Fibroblast of lung (primary cell): ENCODE measurements around the gene AADACL2. TPM values are rescaled to one million over a fixed set of nuclear protein-coding genes. Genes with fewer than 3 reads are reported as not detected.
A peak's percentile ranks its signal among the peaks of the same experiment; 100 is the strongest.

Source experiments
- DNase-seq, 2 donors: peaks; one replicate each; pipeline versions ENCODE4 v3.0.0 to v3.0.0-alpha.2; 2010; ENCODE audit warnings: low read depth in 2 of 2
- H2AFZ ChIP-seq: 2 replicates; pipeline ENCODE4 v1.5.1; 2012; ENCODE audit warnings: low read length, control low read depth, inconsistent platforms
- H3K27ac ChIP-seq: 2 replicates; pipeline ENCODE4 v1.5.1; 2011; ENCODE audit warnings: low read length, control low read depth; ENCODE audit not compliant: insufficient read depth
- H3K27me3 ChIP-seq: 2 replicates; pipeline ENCODE4 v1.5.1; 2011; ENCODE audit warnings: mild to moderate bottlenecking, low read length; ENCODE audit not compliant: control insufficient read depth, insufficient read depth
- H3K36me3 ChIP-seq: 2 replicates; pipeline ENCODE4 v1.5.1; 2011; ENCODE audit warnings: low read length; ENCODE audit not compliant: control insufficient read depth, insufficient read depth
- H3K4me1 ChIP-seq: 2 replicates; pipeline ENCODE4 v1.5.1; 2011; ENCODE audit warnings: low read length; ENCODE audit not compliant: control insufficient read depth, insufficient read depth; ENCODE audit errors: extremely low read depth
- H3K4me2 ChIP-seq: 2 replicates; pipeline ENCODE4 v1.5.1; 2011; ENCODE audit warnings: low read length, control low read depth; ENCODE audit not compliant: insufficient read depth; ENCODE audit errors: extremely low read depth
- H3K4me3 ChIP-seq, 4 experiments: fragments of 200-600 bp in 1 of 4; sonication (generic) in 1 of 4; replicated peaks in 1 of 4; 2 replicates each; pipeline ENCODE4 v1.5.1; 2011 to 2016; ENCODE audit warnings: low read length in 4 of 4, low read depth in 3 of 4, mild to moderate bottlenecking in 3 of 4, control low read depth in 2 of 4, inconsistent platforms in 1 of 4, mixed read lengths in 1 of 4; ENCODE audit not compliant: insufficient read depth in 1 of 4; ENCODE audit errors: control extremely low read depth in 1 of 4
- H3K79me2 ChIP-seq: 2 replicates; pipeline ENCODE4 v1.5.1; 2012; ENCODE audit warnings: mild to moderate bottlenecking, low read length, inconsistent platforms; ENCODE audit not compliant: control insufficient read depth, insufficient read depth
- H3K9ac ChIP-seq: 2 replicates; pipeline ENCODE4 v1.5.1; 2011; ENCODE audit warnings: mild to moderate bottlenecking, low read length, control low read depth; ENCODE audit not compliant: insufficient read depth
- H3K9me3 ChIP-seq: 2 replicates; pipeline ENCODE4 v1.5.1; 2012; ENCODE audit warnings: low read depth, low read length; ENCODE audit not compliant: control insufficient read depth, insufficient read depth
- H4K20me1 ChIP-seq: 2 replicates; pipeline ENCODE4 v1.5.1; 2011; ENCODE audit warnings: low read length; ENCODE audit not compliant: control insufficient read depth, insufficient read depth; ENCODE audit errors: extremely low read depth
- EZH2 ChIP-seq: IDR thresholded peaks from 2 replicates; pipeline ENCODE4 v1.5.1; 2012; ENCODE audit warnings: low read length, control low read depth, mild to moderate bottlenecking; ENCODE audit errors: missing control alignments
- polyA plus RNA-seq, 2 donors: library from polyadenylated mRNA; depleted of rRNA in 1 of 2; stranded (reverse) in 1 of 2; unstranded in 1 of 2; fragments of >200 nt; gene quantifications; 2 replicates each; pipeline ENCODE4 v1.2.1, GENCODE V29; 2011 to 2012; ENCODE audit warnings: missing spikeins in 1 of 2
- total RNA-seq: library from RNA; depleted of rRNA; stranded (reverse); fragments of >200 nt; gene quantifications from 2 replicates; pipeline ENCODE4 v1.2.1, GENCODE V29; 2014
- TF ChIP-seq, protein P1 (sequence below), 2 donors: IDR thresholded peaks in 1 of 2; conservative IDR thresholded peaks in 1 of 2; 1 replicate in 1 of 2; 2 replicates in 1 of 2; pipeline ENCODE4 v1.5.1; 2011 to 2012; ENCODE audit warnings: low read length in 2 of 2, control low read depth in 1 of 2, inconsistent platforms in 1 of 2, low read depth in 1 of 2, mild to moderate bottlenecking in 1 of 2

AADACL2 gene
- total and polyA plus RNA-seq, 2 donors (not counting 1 experiment from before 2014, with no cell fraction given) = not detected

GRCh38 chr3:151775314-151776258 is 41.9 kb downstream of the AADACL2 start:
- Histone ChIP-seq H3K9me3 (no peaks in the 10 kb centered on the region), H3K4me1 (peaks cover 2% of the 10 kb centered on the region), H3K4me2 (no peak overlapping the region), H3K27me3 (no peaks in the 10 kb centered on the region), H3K27ac (no peak overlapping the region), H4K20me1 (no peaks in the 10 kb centered on the region), H2AFZ (no peak overlapping the region), H3K79me2 (no peaks in the 10 kb centered on the region), H3K36me3 (no peaks in the 10 kb centered on the region), H3K4me3 (no peak overlapping the region), H3K9ac (no peak overlapping the region)
- peak in 1 of 2 donors; percentile 2 for DNase-seq
- TF ChIP-seq, protein P1, sequence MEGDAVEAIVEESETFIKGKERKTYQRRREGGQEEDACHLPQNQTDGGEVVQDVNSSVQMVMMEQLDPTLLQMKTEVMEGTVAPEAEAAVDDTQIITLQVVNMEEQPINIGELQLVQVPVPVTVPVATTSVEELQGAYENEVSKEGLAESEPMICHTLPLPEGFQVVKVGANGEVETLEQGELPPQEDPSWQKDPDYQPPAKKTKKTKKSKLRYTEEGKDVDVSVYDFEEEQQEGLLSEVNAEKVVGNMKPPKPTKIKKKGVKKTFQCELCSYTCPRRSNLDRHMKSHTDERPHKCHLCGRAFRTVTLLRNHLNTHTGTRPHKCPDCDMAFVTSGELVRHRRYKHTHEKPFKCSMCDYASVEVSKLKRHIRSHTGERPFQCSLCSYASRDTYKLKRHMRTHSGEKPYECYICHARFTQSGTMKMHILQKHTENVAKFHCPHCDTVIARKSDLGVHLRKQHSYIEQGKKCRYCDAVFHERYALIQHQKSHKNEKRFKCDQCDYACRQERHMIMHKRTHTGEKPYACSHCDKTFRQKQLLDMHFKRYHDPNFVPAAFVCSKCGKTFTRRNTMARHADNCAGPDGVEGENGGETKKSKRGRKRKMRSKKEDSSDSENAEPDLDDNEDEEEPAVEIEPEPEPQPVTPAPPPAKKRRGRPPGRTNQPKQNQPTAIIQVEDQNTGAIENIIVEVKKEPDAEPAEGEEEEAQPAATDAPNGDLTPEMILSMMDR (conservative IDR thresholded peaks at IDR 0.05 in 1 of 2, IDR thresholded peaks at IDR 0.05 in 1 of 2; ENCODE audit: low read depth in 1 of 2, low read length in 2 of 2) = no peak
- TF ChIP-seq EZH2 = no peak

GRCh38 chr3:151776259-151776740 is 42.6 kb downstream of the AADACL2 start:
- H3K79me2 ChIP-seq = no peaks in the 10 kb centered on the region
- H3K9ac ChIP-seq = no peak overlapping the region
- no peaks in the 10 kb centered on the region for H3K27me3 ChIP-seq
- no peak for TF ChIP-seq EZH2
- TF ChIP-seq, protein P1 (conservative IDR thresholded peaks at IDR 0.05 in 1 of 2, IDR thresholded peaks at IDR 0.05 in 1 of 2; ENCODE audit: low read depth in 1 of 2, low read length in 2 of 2) = no peak
- no peak overlapping the region for H3K4me3 ChIP-seq
- DNase-seq = no peak
- no peaks in the 10 kb centered on the region for H4K20me1 ChIP-seq
- H3K9me3 ChIP-seq = no peaks in the 10 kb centered on the region
- no peak overlapping the region for H3K4me2 ChIP-seq
- no peaks in the 10 kb centered on the region for H3K36me3 ChIP-seq
- H3K27ac ChIP-seq = no peak overlapping the region
- no peaks in the 10 kb centered on the region for H3K4me1 ChIP-seq
- H2AFZ ChIP-seq = no peak overlapping the region

GRCh38 chr3:151777880-151778279 is 44.2 kb downstream of the AADACL2 start:
- Histone ChIP-seq H3K4me1 (no peaks in the 10 kb centered on the region), H3K27ac (no peak overlapping the region), H3K27me3 (no peaks in the 10 kb centered on the region), H3K4me3 (no peak overlapping the region), H3K9ac (no peak overlapping the region), H4K20me1 (no peaks in the 10 kb centered on the region), H2AFZ (no peak overlapping the region), H3K79me2 (no peaks in the 10 kb centered on the region), H3K9me3 (no peaks in the 10 kb centered on the region), H3K36me3 (no peaks in the 10 kb centered on the region), H3K4me2 (no peak overlapping the region)
- TF ChIP-seq, protein P1 (conservative IDR thresholded peaks at IDR 0.05 in 1 of 2, IDR thresholded peaks at IDR 0.05 in 1 of 2; ENCODE audit: low read depth in 1 of 2, low read length in 2 of 2) = no peak
- no peak for TF ChIP-seq EZH2
- no peak for DNase-seq
